ENCODE data around the gene RUNDC1.

The RUNDC1 gene

DNA sequence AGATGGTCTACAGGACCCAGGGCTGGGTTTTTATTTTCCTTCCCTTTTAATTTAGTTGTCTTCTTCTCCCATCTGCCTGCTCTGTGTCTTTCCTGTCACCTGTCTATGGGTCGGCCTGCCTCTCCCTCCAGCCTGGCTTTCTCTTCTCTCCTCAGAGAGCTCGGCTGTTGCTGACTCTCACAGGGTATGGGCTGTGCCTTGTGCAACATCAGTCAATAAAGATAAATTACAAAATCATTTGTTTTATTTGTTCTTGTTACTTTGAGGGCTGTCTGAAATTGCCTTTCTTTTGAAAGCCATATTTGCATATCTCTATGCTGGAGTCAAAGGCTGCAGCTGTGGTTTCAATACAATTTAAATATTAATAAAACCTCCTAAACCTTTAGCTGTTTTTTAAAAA, 60.3 kb downstream of the RUNDC1 start:
- Histone ChIP-seq H3K27ac (ENCODE audit: insufficient read depth, low read length, poor library complexity, severe bottlenecking) (no peak overlapping the region), H3K9me3 (ENCODE audit: control insufficient read depth, low read length) (no peaks in the 10 kb centered on the region), H3K4me3 (ENCODE audit: insufficient read depth, low read depth, low read length, poor library complexity, severe bottlenecking) (no peak overlapping the region), H3K36me3 (ENCODE audit: control insufficient read depth, insufficient read depth, low read length) (no peaks in the 10 kb centered on the region), H3K4me1 (ENCODE audit: control insufficient read depth, insufficient read depth, low read length, poor library complexity, severe bottlenecking) (no peaks in the 10 kb centered on the region), H3K27me3 (replicated peaks; ENCODE audit: control insufficient read depth, insufficient read depth, low read length, poor library complexity, severe bottlenecking) (no peaks in the 10 kb centered on the region)
- no peak for DNase-seq

DNA sequence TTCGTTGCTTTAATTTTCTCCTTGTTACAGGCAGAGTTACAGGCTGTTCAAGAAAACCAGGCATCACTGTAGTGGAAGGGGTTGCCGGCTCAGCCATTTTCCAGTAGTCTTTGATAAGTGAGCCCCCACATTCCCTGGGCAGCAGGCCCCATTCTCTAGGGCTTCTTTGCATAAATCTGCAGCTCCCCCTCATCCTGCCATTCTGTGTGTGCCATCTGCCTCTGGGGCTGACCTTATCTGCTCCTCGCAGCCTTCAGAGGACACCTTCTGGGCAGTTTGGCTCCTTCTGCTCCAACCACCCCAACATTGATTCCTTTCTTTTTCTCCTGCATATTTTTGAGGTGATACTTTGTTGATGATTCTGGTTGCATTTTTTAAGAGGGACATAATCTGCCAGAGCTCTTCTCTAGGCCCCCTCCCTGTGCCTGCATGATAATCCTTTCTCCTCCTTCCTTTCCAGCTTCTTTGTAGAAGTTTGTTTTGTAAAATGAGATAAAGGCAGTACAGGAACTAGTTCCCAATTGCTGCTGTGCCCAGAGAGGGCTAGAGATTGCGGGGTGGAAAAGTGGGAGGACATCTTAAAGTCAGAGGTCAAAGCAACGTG, 61.8 kb downstream of the RUNDC1 start:
- Histone ChIP-seq H3K4me3 (ENCODE audit: insufficient read depth, low read depth, low read length, poor library complexity, severe bottlenecking) (no peak overlapping the region), H3K27ac (ENCODE audit: insufficient read depth, low read length, poor library complexity, severe bottlenecking) (no peak overlapping the region), H3K36me3 (ENCODE audit: control insufficient read depth, insufficient read depth, low read length) (no peaks in the 10 kb centered on the region), H3K4me1 (ENCODE audit: control insufficient read depth, insufficient read depth, low read length, poor library complexity, severe bottlenecking) (no peaks in the 10 kb centered on the region), H3K27me3 (replicated peaks; ENCODE audit: control insufficient read depth, insufficient read depth, low read length, poor library complexity, severe bottlenecking) (no peaks in the 10 kb centered on the region), H3K9me3 (ENCODE audit: control insufficient read depth, low read length) (no peaks in the 10 kb centered on the region)
- DNase-seq = no peak
